ENCODE data around the gene ADGRV1. TPM values are rescaled to one million over a fixed set of nuclear protein-coding genes. Genes with fewer than 3 reads are reported as not detected.

Gene ADGRV1
- total and polyA plus RNA-seq, 9 of the 15 experiments (the other 6 are each of a cell fraction or from before 2014, with no cell fraction given) = 21.7 to 156 (median 58.2) TPM

- in situ Hi-C loops (cut with MboI) (no loop called here), intact Hi-C loops (cut with micrococcal nuclease) (no loop called here)
- H3K36me3 ChIP-seq (ENCODE audit: control insufficient read depth, insufficient read depth, low read length) = peaks cover 8% of the 10 kb centered on the region; the same call in 1 of the 3 replicates
- no peaks in the 10 kb centered on the region for H3K27me3 ChIP-seq (ENCODE audit: control insufficient read depth in 2 of 2, insufficient read depth in 2 of 2, low read length in 2 of 2)
- H3K4me3 ChIP-seq = no peak overlapping the region
- no peak overlapping the region for H3K9ac ChIP-seq (ENCODE audit: insufficient read depth in 1 of 2, low read depth in 2 of 2, low read length in 2 of 2)
- H3K27ac ChIP-seq (ENCODE audit: extremely low read depth, low read depth, low read length) = no peak overlapping the region
- ATAC-seq = 0 out of 3 replicates have a peak, but pooled peaks have one; percentile 37
- no peak overlapping the region for H3K4me2 ChIP-seq (ENCODE audit: insufficient read depth, low read length)
- H3K9me1 ChIP-seq (ENCODE audit: control insufficient read depth, insufficient read depth, low read length) = no peaks in the 10 kb centered on the region
- BruUV-seq (replicated peaks) = no TSS peak
- DNase-seq (ENCODE audit: extremely low read depth in 1 of 4, low spot score in 3 of 4) = no peak
- no peaks in the 10 kb centered on the region for H3K4me1 ChIP-seq (replicated peaks in 1 of 2; ENCODE audit: control insufficient read depth in 2 of 2, insufficient read depth in 2 of 2, low read length in 2 of 2)
- FAIRE-seq = no peak
- H4K20me1 ChIP-seq (replicated peaks; ENCODE audit: control insufficient read depth, insufficient read depth, low read length) = no peaks in the 10 kb centered on the region
- no peaks in the 10 kb centered on the region for H3K79me2 ChIP-seq (ENCODE audit: control insufficient read depth, insufficient read depth, low read length)
- 100% methylated on average over 1 of the region's 2 CpGs for WGBS (ENCODE audit: insufficient coverage, low coverage, missing lambda C conversion rate)
- POLR2A ChIA-PET = no interaction called here
- CTCF ChIA-PET (ENCODE audit: low intra/inter-chr PET ratio) = no interaction called here
- no peak overlapping the region for H2AFZ ChIP-seq (ENCODE audit: low read depth, low read length)
- no peaks in the 10 kb centered on the region for H3K9me3 ChIP-seq (replicated peaks; ENCODE audit: control insufficient read depth, insufficient read depth, low read depth, low read length)
- TF ChIP-seq ZBTB40 (IDR thresholded peaks at IDR 0.05) (peak; percentile 70), ZBTB40 (CRISPR knock-in tag; IDR thresholded peaks at IDR 0.05) (peak; percentile 70), HNRNPLL (IDR thresholded peaks at IDR 0.05; ENCODE audit: low read depth, low read length, poor library complexity, severe bottlenecking) (no peak), ZNF584 (CRISPR knock-in tag; IDR thresholded peaks at IDR 0.05; ENCODE audit: low read depth) (no peak), HDAC1 (IDR thresholded peaks at IDR 0.05) (no peak), CHD2 (IDR thresholded peaks at IDR 0.05; ENCODE audit: low read depth, low read length) (no peak)
- TF ChIP-seq, protein P1, sequence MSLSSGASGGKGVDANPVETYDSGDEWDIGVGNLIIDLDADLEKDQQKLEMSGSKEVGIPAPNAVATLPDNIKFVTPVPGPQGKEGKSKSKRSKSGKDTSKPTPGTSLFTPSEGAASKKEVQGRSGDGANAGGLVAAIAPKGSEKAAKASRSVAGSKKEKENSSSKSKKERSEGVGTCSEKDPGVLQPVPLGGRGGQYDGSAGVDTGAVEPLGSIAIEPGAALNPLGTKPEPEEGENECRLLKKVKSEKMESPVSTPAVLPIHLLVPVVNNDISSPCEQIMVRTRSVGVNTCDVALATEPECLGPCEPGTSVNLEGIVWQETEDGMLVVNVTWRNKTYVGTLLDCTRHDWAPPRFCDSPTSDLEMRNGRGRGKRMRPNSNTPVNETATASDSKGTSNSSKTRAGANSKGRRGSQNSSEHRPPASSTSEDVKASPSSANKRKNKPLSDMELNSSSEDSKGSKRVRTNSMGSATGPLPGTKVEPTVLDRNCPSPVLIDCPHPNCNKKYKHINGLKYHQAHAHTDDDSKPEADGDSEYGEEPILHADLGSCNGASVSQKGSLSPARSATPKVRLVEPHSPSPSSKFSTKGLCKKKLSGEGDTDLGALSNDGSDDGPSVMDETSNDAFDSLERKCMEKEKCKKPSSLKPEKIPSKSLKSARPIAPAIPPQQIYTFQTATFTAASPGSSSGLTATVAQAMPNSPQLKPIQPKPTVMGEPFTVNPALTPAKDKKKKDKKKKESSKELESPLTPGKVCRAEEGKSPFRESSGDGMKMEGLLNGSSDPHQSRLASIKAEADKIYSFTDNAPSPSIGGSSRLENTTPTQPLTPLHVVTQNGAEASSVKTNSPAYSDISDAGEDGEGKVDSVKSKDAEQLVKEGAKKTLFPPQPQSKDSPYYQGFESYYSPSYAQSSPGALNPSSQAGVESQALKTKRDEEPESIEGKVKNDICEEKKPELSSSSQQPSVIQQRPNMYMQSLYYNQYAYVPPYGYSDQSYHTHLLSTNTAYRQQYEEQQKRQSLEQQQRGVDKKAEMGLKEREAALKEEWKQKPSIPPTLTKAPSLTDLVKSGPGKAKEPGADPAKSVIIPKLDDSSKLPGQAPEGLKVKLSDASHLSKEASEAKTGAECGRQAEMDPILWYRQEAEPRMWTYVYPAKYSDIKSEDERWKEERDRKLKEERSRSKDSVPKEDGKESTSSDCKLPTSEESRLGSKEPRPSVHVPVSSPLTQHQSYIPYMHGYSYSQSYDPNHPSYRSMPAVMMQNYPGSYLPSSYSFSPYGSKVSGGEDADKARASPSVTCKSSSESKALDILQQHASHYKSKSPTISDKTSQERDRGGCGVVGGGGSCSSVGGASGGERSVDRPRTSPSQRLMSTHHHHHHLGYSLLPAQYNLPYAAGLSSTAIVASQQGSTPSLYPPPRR (CRISPR knock-in tag; IDR thresholded peaks at IDR 0.05; ENCODE audit: borderline replicate concordance) = no peak
Observed at GRCh38 chr5:90921418-90921973, 362.9 kb downstream of the ADGRV1 start.

Data from K562 (cell line).